ENCODE measurements around the gene ZNF532.
"Not testable (repeated sequence)": the region's sequence is repeated elsewhere in the genome, so short reads cannot be mapped to it uniquely, and the experiment has no call there.

The ZNF532 gene, protein sequence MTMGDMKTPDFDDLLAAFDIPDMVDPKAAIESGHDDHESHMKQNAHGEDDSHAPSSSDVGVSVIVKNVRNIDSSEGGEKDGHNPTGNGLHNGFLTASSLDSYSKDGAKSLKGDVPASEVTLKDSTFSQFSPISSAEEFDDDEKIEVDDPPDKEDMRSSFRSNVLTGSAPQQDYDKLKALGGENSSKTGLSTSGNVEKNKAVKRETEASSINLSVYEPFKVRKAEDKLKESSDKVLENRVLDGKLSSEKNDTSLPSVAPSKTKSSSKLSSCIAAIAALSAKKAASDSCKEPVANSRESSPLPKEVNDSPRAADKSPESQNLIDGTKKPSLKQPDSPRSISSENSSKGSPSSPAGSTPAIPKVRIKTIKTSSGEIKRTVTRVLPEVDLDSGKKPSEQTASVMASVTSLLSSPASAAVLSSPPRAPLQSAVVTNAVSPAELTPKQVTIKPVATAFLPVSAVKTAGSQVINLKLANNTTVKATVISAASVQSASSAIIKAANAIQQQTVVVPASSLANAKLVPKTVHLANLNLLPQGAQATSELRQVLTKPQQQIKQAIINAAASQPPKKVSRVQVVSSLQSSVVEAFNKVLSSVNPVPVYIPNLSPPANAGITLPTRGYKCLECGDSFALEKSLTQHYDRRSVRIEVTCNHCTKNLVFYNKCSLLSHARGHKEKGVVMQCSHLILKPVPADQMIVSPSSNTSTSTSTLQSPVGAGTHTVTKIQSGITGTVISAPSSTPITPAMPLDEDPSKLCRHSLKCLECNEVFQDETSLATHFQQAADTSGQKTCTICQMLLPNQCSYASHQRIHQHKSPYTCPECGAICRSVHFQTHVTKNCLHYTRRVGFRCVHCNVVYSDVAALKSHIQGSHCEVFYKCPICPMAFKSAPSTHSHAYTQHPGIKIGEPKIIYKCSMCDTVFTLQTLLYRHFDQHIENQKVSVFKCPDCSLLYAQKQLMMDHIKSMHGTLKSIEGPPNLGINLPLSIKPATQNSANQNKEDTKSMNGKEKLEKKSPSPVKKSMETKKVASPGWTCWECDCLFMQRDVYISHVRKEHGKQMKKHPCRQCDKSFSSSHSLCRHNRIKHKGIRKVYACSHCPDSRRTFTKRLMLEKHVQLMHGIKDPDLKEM (N-terminal part only)

DNA sequence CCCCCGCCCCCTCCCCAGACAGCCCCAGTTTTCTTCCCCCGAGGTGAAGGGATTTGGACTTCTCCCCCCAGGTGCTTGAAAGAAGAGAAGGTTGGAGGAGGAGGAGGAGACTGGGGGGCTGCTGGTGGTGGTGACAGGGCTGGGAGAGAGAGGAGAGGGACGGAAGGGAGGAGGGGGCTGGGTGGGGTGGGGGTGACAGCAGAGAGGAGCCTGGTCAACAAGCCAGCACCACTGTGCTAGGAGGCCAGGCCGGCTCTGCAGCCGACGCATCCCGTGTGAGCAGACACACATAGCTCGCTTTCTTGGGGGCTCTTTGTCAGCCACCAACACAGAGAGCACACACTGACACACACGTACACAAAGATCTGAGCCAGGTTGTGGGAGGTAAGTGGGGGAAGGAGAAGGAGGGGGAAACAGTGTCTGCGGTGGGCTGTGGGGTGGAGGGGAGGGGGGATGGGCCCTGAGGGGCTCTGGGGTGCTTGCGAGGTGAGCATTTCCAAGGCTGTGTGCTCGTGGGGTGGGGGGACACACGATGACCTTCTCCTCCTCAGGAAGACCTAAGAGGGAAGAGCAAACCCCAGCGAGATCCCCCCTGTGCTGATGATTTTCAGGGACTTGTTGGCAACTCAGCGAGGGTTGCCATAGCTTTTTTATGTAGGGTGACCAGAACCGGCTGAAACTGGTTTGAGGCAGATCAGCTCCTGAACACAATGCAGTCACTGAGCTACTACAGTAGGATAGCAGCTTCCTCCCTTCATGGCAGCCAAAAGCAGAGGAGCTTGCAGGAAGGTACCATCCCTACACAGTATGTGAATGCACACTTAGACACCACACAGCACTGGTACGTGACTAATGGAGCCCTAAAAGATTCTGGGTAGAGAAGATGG, at the start of gene ZNF532:
Gene ZNF532 (plus strand): TSS at position 732 of the 887 bp plus-strand sequence. CDS start 53,411 bp downstream, outside the sequence.
- peak; percentile 44 for DNase-seq (ENCODE audit: low spot score)

GRCh38 chr18:58819051-58819450, 45.6 kb upstream of the ZNF532 start:
- DNase-seq (ENCODE audit: low spot score), result no peak

- DNase-seq (ENCODE audit: low spot score), result no peak
Observed at GRCh38 chr18:58820251-58820650, 44.4 kb upstream of the ZNF532 start.

- DNase-seq (ENCODE audit: low spot score), result no peak
Observed at GRCh38 chr18:58822944-58823343, 41.7 kb upstream of the ZNF532 start.

DNA sequence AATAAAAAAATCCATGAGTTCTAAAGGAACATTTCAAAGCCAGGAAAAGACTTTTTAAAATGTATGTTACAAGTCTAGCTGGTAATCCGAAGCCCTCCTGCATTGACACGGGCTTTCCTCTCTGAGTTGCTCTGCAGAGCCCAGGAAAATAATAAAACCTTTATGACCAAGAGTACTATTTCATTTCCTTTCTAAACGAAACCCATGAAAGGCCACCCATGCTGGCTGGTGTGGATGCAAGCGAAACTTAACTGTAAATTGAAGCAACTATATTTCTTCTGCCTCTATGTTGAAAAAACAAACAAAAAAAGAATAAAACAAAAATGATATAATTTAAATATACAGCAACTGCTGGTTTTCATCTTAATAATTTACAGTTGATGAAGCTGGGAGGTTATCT, 41.3 kb upstream of the ZNF532 start:
- DNase-seq (ENCODE audit: low spot score), result no peak

DNA sequence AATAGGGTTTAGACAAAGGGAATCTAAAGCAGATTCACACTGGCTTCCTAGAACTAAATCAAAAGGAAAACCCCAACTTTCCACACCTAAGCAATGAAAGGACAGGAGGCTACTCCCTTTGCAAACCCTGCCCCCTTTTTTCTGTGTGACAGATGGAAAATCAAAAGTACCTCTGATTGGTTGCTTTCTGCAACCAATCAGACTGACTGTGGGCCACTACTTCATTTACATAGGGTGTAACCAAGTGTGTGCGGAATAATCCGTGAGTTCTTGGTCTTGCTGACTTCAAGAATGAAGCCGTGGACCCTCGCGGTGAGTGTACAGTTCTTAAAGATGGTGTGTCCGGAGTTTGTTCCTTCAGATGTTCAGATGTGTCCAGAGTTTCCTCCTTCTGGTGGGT, 37.8 kb upstream of the ZNF532 start:
- not testable (repeated sequence) for DNase-seq (ENCODE audit: low spot score)

DNA sequence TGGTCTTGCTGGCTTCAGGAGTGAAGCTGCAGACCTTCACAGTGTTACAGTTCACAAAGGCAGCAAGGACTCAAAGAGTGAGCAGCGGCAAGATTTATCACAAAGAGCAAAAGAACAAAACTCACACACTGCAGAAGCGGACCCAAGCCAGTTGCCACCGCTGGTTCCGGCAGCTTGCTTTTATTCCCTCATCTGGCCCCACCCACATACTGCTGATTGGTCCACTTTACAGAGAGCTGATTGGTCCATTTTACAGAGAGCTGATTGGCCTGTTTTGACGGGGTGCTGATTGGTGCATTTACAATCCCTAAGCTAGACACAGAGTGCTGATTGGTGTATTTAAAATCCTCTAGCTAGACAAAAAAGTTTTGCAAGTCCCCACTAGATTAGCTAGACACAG, 37.2 kb upstream of the ZNF532 start:
- no peak for DNase-seq (ENCODE audit: low spot score)

- DNase-seq (ENCODE audit: low spot score), result no peak
Observed at GRCh38 chr18:58827886-58828285, 36.8 kb upstream of the ZNF532 start.

DNA sequence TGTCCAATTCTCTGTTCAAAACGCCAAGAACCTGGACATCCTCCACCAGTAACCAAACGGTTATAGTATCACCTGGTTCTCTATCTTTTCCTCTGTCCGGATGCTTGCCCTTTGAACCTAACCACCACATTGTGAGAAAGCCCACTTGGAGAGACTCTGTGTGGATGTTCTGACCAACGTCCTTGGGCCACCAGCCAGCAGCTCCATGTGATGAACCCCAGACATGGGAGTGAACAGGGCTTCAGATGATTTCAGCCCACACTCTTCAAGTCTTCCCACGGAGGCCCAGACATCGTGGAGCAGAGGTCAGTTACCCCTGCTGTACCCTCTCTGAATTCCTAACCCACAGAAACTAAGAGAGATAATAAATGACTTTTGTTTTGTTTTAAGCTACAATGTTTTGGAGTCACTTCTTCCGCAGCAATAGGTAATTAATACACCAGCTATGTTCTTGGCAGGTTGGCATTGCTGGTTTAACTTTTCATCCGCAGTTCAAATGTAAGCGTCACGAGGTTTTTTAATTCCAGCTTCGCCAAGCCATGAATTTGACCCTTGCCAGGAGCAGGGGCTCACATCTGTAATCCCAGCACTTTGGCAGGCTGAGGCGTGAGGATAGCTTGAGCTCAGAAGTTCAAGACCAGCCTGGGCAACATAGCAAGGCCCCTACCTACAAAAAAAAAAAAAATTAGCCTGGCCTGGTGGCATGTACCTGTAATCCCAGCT, 36.1 kb upstream of the ZNF532 start:
- no peak for DNase-seq (ENCODE audit: low spot score)

DNA sequence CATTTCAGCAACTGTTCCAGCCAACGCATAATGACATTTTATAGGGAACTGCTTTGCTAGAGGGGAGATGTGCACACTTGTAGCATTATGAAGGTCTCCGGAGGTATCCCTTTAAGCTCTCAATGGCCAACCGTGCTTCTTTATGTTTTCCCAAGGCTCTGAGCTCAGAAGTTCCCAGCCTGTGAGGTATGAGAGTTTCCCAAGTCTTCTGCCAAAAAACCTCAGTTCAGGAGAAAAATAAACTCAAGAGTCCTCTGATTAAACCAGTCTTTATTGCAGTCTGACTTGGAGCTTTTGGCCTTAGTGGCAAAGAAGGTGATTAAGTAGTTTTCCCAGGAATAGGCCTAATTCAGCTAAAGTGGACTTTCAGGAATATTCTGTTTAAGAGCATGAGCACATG, 35.4 kb upstream of the ZNF532 start:
- DNase-seq (ENCODE audit: low spot score), result no peak

DNA sequence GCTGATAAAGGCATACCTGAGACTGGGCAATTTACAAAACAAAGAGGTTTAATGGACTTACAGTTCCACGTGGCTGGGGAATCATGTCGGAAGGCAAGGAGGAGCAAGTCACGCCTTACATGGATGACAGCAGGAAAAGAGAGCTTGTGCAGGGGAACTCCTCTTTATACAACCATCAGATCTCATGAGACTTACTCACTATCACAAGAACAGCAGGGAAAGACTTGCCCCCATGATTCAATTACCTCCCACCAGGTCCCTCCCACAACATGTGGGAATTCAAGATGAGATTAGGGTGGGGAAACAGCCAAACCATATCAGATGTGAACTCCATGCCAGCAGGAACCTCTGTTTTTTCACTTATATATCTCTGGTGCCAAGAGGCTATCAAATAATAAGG, 34.8 kb upstream of the ZNF532 start:
- not testable (repeated sequence) for DNase-seq (ENCODE audit: low spot score)

DNA sequence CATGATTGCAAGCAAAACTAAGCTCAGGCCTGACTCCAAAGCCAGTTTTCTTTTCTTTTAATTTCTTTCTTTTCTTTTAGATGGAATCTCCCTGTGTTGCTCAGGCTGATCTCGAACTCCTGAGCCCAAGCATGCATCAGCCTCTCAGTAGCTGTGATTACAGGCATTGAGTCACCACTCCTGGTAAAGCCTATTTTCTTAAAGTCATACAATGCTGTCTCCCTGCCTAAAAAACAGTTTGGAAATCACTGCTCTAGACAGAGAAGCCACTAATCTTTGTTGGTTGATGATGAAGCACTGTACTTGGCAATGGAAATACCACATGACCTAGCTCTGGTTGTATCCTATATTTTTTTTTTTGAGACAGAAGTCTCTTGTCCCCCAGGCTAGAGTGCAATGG, 33.1 kb upstream of the ZNF532 start:
- DNase-seq (ENCODE audit: low spot score), result no peak

DNA sequence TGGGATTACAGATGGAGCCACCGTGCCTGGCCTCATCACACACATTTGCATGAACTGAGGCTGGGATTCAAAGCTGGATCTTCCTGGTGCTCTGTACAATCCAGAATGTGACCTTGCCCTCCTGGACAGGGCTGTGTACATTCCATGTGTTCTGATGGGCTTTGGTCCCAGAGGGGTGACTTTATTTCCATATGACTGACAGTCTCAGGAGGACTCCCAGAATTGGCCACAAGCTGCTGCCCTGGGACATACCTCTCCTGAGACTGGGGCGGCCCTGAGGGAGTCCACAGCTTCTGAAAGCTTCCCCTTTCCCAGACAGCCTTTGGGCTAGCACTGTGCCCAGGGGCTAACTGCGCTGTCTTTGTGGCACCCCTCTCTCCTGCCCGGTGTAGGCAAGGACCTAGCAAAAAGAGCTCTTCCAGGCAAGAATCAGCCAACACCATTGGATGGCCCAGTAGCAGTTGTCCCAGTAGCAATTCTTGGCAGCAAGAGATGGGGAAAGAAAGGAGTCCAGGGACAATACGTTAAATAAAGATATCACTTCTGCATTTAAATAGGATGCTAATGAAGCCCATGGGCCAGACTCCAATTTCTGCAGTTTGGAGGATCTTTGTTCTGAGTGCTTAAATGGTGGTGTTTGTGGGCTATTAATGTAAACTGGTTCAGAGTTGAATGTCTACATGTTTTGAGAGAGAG, 26.4 kb upstream of the ZNF532 start:
- DNase-seq (ENCODE audit: low spot score), result no peak

- DNase-seq (ENCODE audit: low spot score), result no peak
Observed at GRCh38 chr18:58838946-58839345, 25.7 kb upstream of the ZNF532 start.

GRCh38 chr18:58842978-58843687, 21.5 kb upstream of the ZNF532 start:
- DNase-seq (ENCODE audit: low spot score), result no peak

- DNase-seq (ENCODE audit: low spot score), result no peak
Observed at GRCh38 chr18:58843688-58844035, 21.0 kb upstream of the ZNF532 start.

GRCh38 chr18:58844871-58845270, 19.8 kb upstream of the ZNF532 start:
- no peak for DNase-seq (ENCODE audit: low spot score)

GRCh38 chr18:58845928-58846724, 18.6 kb upstream of the ZNF532 start:
- no peak for DNase-seq (ENCODE audit: low spot score)
